Body of pancreas (tissue), 4 donors: Measurements from ENCODE around the gene OSBPL6.

Experiments
- CTCF ChIP-seq, 7 experiments: fragments of 450-650 bp in 4 of 7; fragments of 200-600 bp in 3 of 7; sonication (generic) in 3 of 7; IDR thresholded peaks; one replicate each; pipeline ENCODE4 v1.5.1; 2016 to 2019; ENCODE audit warnings: antibody characterized with exemption in 7 of 7
- POLR2A ChIP-seq, 3 donors: fragments of 450-650 bp; IDR thresholded peaks; one replicate each; pipeline ENCODE4 v1.6.1; 2016; ENCODE audit warnings: antibody characterized with exemption in 3 of 3, mild to moderate bottlenecking in 2 of 3

DNA sequence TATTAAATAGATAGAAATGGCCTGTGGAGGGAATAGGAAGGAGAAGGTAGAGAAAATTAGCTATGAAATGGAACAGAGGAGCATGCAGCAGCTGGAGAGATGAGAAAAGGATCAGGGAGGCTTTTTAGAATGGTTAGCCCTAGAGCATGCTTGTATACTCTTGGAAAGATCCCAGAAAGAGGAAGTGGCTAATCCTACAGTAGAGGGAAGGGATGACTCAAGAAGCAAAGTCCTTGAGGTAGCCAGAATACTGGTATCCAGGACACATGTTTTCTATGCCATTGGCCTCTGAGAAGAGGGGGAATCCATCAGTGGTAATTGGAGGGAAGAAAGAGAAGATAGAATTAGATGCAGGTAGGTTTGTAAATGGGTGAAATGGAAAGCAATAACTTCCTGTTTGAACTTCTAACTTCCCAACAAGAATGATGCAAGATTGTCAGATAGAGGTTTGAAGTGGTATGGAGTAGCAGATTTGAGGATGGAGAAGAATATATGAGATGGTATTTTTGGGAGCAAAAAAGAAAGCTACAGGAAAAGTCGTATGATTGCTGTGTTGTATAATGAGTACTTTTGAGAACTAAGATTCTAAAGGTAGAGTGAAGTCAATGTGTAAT lies 17.1 kb upstream of the OSBPL6 start:
- TF ChIP-seq CTCF (IDR thresholded peaks at IDR 0.05) (no peak), POLR2A (IDR thresholded peaks at IDR 0.05) (no peak)
